Astrocyte of the cerebellum (primary cell): Measurements from ENCODE around the gene ALKBH3.
A peak's percentile ranks its signal among the peaks of the same experiment; 100 is the strongest.

Experiments
- DNase-seq: peaks from one replicate; pipeline ENCODE4 v3.0.0-alpha.2; 2011; ENCODE audit warnings: low read depth
- H3K4me3 ChIP-seq: 2 replicates; pipeline ENCODE4 v1.5.1; 2011; ENCODE audit warnings: mild to moderate bottlenecking, low read depth, low read length, moderate library complexity
- in situ Hi-C: cut with HindIII; loops from 2 replicates; pipeline ENCODE4 v1.10.0; 2017; ENCODE audit warnings: low sequenced_read_pairs
- TF ChIP-seq, protein P1 (sequence below): IDR thresholded peaks from 2 replicates; pipeline ENCODE4 v1.5.1; 2012; ENCODE audit warnings: low read length, low read depth, moderate library complexity, mild to moderate bottlenecking; ENCODE audit errors: missing control alignments

Gene ALKBH3

DNA sequence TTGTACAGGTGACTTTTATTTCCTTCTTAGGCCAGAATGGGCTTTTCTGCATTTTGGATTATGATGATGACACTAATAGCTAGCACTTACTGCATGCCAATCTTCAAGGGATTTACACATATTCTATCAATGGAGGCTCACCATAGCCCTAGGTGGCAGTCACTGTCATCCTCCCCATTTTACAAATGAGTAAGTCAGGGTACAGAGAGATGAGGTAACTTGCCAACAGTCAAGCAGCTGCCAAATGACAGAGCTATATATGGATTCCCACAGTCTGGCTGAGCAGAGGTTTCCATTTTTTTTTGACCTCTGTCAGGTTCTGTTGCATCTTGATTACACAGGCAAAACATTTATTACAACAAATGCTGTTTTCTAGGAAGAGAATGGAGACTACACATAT, 38.0 kb downstream of the ALKBH3 start:
- DNase-seq, result no peak
- H3K4me3 ChIP-seq, result no peak overlapping the region
- TF ChIP-seq, protein P1, sequence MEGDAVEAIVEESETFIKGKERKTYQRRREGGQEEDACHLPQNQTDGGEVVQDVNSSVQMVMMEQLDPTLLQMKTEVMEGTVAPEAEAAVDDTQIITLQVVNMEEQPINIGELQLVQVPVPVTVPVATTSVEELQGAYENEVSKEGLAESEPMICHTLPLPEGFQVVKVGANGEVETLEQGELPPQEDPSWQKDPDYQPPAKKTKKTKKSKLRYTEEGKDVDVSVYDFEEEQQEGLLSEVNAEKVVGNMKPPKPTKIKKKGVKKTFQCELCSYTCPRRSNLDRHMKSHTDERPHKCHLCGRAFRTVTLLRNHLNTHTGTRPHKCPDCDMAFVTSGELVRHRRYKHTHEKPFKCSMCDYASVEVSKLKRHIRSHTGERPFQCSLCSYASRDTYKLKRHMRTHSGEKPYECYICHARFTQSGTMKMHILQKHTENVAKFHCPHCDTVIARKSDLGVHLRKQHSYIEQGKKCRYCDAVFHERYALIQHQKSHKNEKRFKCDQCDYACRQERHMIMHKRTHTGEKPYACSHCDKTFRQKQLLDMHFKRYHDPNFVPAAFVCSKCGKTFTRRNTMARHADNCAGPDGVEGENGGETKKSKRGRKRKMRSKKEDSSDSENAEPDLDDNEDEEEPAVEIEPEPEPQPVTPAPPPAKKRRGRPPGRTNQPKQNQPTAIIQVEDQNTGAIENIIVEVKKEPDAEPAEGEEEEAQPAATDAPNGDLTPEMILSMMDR, result no peak
- in situ Hi-C loops, result no loop called here

DNA sequence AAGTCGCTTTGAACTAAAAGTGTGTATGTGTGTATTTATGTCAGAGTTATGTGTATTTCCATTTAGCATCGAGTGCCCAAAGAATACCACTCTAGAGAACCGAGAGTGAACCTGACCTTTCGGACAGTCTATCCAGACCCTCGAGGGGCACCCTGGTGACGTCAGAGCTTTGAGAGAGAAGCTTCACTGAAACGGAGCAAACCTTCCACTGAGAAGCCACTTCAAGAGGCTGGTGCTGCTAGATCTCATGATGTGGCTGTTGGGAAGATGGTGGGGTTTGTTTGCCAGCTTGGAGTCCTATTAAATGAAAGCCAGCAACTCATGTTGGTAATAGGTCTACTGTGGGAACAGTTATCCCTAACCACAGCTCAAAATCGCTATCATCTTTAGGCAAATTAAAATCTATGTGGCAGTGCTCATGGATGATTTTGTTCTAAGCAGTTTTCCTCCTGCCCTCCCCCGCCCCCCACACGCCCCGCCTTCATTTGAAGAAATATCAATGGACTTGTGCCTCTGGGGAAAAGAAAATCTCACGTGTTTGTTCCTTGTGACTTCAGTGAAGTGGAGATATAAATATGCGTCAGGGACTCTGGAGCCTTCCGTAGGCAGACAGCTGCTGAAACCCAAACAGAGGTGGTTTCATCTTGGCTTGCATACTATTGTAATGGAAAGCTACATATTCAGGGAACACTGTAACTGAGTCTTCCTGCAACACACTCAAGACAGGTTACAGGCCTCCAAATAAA, 39.4 kb downstream of the ALKBH3 start:
- TF ChIP-seq, protein P1, result no peak
- no peak for DNase-seq
- H3K4me3 ChIP-seq, result no peak overlapping the region
- in situ Hi-C loops, result no loop called here

DNA sequence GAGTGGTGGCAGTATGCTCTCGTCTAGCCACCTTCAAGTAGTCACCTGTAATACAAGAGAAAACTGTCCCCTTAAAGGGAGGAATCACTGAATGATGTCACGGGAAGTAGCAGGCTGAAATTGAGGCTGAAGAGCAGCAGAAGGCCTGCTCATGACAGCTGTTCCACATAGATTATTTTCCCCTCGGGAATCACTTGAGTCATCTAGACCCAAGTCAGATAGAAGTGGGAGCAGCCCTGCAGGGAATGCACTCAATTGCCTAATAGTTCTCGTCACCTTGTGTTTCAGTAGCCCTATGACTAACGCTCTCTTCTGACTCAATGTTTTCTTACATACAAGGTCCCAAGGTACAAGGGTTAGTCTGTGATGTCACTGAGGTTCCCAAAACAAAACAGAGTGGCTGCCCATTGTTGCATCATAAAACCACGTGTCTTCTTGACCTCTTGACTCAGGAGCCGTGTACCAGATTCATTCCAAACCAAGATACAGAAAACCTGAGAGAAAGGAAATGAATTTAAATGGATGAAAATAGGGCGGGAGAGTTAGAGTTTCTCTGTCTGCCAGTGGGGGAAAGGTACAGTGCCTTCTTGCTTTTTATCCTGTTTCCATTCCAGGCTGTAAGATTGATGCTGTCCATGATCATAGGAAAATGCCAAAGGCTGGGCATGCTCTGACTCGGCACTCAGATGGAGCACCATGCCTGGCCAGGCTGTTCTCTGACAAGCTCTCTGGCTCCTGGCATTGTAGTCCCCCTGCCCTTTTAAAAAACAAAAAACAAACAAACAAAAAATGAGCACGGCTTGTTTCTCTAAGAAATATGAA, 40.2 kb downstream of the ALKBH3 start:
- DNase-seq, result peak; percentile 98
- TF ChIP-seq, protein P1, result no peak
- in situ Hi-C loops, result no loop called here

DNA sequence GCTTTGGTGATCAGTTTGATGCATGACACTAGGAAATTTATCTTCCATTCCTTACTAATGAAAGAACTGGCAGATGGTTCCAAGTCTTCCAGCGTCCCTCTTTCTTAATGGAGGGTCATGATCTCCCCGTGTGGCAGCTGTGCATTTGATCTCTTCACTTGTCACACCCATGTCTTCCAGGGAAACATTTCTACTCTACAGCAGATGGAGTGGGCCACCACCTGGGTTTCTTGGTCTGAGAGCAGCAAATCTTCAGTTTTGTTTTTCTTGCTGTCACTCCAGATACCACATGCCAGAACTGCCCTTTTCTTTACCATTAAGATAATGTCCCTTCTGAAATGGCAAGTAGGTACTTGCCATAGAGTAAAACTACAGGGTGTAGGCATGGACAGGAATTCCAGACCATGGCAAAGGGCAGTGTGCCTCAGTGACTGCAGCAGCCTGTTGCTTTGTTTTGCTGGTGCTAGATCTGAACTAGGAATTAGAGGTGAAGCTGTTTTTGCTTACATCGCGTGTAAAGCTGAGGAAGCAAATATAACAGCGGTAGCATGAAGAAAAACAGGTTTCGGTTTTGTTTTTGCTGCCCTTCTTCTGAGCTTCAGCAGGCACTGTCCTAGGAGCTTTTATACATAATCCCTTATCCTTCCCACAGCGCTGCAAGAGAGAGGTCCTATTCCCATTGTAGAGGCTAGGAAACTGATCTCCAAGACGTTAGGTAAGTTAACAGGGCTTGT, 41.1 kb downstream of the ALKBH3 start:
- H3K4me3 ChIP-seq, result no peak overlapping the region
- in situ Hi-C loops, result no loop called here
- DNase-seq, result no peak
- TF ChIP-seq, protein P1, result no peak

More for the DNA sequence above, 40.2 kb downstream of the ALKBH3 start:
- no peak overlapping the region for H3K4me3 ChIP-seq

DNA sequence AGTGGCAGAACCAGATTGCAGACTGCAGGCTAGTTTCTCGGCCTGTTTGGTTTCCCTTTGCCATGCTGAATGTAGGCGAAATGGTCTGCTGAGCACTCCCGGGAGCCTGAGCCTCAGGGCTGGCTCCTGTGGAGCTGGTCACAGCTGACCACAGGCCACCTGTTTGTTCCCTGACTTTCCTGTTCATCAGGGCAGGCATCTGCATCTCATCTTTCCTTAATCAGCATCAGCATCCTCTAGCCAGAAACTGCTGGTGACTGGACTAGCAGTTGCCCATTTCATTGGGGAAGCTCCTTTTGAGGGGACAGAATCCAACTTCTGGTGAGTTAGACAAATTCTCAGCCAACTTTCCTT, 41.6 kb downstream of the ALKBH3 start:
- no peak overlapping the region for H3K4me3 ChIP-seq
- TF ChIP-seq, protein P1, result no peak
- no peak for DNase-seq
- in situ Hi-C loops, result no loop called here

DNA sequence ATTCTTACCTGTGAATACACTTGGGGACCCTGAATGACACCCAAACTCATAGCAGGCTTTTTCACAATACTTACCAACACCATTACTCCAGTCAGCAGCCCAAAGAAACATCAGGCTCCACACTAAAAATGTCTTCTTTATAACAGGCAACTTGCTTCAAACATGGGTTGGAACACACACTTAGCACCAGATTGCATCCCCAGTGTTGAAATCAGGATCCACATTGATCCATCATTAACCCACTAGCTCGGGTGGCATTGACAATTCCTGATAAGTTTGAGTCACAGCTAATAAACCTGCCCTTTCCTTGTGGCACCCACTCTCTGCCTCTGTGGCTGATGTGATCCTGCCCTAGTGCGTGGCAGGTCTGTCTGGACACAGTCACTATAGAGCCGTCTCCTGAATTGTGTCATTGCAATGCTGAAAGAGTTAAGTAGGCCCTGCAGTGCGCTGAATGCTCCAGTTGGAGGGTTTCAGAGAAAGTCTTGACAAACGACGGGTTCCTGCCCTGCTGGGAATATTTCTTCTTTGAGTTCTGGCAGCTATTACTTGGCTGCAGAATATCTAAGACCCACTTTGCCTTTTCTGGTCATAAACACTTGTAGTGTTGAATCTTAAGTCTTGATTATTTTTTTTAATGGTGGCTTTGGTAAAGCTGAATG, 42.2 kb downstream of the ALKBH3 start:
- in situ Hi-C loops, result no loop called here
- DNase-seq, result no peak
- H3K4me3 ChIP-seq, result no peak overlapping the region
- TF ChIP-seq, protein P1, result no peak
